ENCODE measurements around the gene MAP4K4.

The MAP4K4 gene

DNA sequence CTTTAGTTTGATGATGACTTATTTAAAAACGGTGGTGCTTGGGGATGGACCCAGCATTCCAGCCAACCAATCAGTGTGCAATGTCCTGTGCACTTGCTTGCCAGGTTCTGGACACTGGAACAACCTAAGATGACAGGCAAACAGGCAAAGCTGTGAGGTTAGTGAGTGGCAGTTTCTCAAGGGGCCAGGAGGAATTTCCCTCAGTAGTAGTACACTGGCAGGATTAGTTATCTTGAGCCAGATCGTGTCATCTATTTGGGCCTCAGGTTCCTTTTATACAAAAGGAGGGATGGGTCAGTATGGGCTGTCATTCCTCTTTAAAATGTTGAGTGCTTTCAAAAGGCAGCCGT lies 26.6 kb downstream of the MAP4K4 start:
- no peak for DNase-seq

DNA sequence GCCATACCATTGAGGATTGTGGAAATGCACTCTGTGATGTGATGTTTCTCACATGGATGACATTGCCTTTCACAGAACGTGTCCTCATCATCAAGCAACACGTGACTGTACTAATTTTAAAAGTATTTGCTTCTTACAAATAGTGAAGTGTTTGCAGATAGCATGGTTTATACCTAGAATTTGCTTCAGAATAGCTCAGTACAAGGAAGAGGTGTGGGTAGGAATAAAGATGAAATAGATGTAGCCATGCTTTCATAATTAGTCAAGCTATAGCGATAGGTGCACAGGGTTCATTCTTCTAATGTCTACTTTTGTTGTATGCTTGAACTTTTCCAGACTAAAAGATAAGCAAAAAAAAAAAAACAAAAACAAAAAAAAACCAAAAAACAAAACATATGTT lies 27.5 kb downstream of the MAP4K4 start:
- DNase-seq: no peak

- DNase-seq: no peak
These were observed 28.1 kb downstream of the MAP4K4 start for GRCh38 chr2:101725515-101726192.

- no peak for DNase-seq
These were observed 31.4 kb downstream of the MAP4K4 start for GRCh38 chr2:101728865-101729264.

GRCh38 chr2:101729521-101730190 lies 32.1 kb downstream of the MAP4K4 start:
- no peak for DNase-seq

DNA sequence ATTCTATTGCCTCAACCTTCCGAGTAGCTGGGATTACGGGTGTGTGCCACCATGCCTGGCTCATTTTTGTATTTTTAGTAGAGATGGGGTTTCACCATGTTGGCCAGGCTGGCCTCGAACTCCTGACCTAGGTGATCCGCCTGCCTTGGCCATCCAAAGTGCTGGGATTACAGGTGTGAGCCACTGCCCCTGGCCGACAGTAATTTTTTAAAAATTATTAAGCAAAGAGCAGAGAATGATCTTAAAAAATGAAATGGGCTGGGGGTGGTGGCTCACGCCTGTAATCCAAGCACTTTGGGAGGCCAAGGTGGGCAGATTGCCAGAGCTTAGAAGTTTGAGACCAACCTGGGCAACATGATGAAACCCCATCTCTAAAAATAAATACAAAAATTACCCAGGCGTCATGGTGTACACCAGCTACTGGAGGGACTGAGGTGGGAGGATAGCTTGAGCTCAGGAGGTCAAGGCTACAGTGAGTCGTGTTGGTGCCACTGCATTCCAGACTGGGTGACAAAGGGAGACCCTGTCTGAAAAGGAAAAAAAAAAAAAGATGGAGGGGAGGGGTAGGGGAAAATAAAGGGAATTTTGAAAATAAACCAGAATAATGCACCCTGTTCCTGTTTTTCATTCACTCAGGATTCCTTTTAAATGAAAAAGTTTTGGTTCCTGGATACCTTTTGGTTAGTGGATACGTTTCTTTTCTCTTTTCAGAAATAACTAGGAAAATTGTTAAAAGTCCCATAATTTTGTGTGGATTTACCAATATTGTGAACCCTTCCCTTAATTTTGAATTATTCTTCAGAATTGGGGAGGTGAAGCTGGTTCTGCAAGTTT lies 33.9 kb downstream of the MAP4K4 start:
- DNase-seq: no peak

- DNase-seq: no peak
These were observed 34.7 kb downstream of the MAP4K4 start for GRCh38 chr2:101732199-101732598.

- DNase-seq: no peak
These were observed 35.3 kb downstream of the MAP4K4 start for GRCh38 chr2:101732773-101733256.

- no peak for DNase-seq
These were observed 35.9 kb downstream of the MAP4K4 start for GRCh38 chr2:101733257-101733993.

DNA sequence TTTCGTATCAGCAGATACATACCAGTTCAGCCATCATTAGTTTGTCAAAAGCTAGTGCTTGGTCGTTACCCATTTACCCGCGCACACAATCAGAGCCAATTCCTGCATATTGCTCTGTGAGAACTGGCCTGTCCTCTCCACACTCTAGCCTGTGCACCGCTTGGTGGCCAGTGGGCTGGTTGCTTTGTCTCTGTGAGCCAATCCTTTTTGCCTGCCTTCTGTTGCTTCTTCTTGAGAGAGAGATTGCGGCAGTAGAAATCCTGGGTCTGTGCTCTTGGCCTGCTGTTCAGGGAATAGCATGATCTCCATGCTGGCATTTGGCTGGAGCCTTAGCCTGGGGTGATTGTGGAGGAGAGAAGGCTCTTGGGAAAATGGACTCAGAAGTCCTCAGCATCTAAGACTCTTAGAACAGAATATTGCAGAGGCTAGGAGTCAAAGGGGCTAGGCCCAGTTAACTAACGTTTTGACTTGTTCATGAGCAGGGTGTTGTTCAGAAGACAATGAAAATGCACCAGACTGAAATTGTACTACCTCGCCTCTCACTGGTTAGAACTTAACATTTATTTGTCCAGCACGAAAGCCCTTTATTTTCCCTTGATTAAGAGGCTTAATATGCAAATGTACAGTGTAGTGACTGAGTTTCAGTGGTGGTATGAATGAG lies 37.1 kb downstream of the MAP4K4 start:
- DNase-seq: no peak

GRCh38 chr2:101735166-101735533 lies 37.6 kb downstream of the MAP4K4 start:
- no peak for DNase-seq

DNA sequence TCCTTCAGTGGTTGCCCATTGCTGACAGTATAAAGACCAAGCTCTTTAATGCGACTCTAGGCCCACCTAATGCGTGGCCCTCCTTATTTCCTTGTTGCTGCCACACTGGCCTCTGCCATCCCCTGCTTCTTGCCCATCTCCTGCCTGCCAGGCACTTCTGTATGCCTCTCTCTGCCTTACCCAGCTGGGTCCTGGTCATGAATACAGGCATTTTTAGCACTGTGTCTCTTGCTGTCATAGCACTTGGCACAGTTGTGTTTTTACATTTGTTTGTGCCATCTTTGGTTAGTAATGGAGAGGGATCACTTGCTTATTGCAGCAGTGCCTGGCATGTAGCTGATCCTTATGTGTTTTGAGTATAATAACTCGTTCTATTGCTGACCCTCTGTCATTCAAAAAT lies 38.7 kb downstream of the MAP4K4 start:
- DNase-seq: no peak

- no peak for DNase-seq
These were observed 39.4 kb downstream of the MAP4K4 start for GRCh38 chr2:101736861-101737291.

GRCh38 chr2:101737478-101738255 lies 40.2 kb downstream of the MAP4K4 start:
- no peak for DNase-seq

- DNase-seq: no peak
These were observed 41.1 kb downstream of the MAP4K4 start for GRCh38 chr2:101738649-101739048.

- DNase-seq: no peak
These were observed 43.1 kb downstream of the MAP4K4 start for GRCh38 chr2:101740555-101740964.

DNA sequence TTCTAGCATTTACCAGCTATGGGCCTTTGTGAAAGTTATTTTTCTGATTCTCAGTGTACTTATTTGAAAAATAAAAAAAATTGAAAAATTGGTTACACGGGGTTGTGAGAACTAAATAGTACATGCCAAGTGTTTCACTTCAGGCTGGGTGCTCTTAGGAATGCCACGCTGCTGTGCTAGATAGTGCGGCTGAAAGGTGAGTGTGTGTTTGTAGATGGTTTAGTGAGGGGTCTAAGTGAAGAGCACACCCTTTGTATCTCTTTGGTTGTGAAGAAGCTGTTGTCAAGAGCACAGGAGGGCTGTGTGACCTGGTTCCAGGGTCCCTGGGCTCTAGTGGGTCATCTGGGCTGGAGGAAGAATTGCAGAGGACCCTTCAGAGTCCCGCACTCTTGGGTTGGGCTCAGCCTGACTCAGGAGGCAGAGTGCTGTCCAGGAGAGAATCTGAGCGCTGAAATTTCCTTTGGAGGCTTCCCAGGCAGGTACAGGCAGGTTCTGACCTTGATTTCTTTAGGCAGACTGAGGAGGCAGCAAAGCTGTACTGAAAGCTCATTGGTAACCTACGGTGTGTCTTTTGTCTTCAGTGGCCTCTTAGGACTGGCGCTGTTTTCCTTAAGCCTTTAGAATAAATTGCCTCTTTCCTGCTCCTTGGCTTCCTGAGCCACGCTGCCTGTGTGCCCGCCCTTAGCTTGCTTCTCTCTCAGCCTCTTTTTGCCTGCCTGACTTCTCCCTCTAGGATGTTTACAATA lies 44.4 kb downstream of the MAP4K4 start:
- no peak for DNase-seq

DNA sequence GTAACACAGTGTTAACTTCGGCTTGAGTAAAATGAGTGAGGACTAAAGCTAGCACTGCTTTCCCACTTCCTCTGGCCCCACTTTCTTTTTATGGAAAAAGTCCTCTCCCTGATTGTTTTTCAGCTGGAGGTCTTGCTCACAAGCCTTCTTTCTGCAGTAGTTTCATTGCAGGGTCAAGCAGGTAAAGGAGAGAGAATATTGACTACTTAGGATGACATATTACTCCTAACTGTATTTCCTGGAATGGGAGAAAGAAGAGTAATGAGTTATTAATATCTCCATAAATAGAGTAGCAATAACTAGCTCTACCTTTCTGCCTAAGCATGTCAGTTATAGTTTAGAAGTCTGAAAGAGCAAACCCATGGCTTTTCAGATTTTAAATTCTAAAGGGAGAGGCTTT lies 45.0 kb downstream of the MAP4K4 start:
- no peak for DNase-seq

- DNase-seq: no peak
These were observed 45.8 kb downstream of the MAP4K4 start for GRCh38 chr2:101743288-101743687.

- no peak for DNase-seq
These were observed 47.3 kb downstream of the MAP4K4 start for GRCh38 chr2:101744832-101745231.

All from NCI-H2029 treated with DMSO at 0.1 percent for 48 hours (cell line).